Choroid plexus epithelial cell (primary cell): ENCODE results near the gene SCN4A.

Experiments used
- DNase-seq: peaks from one replicate; pipeline ENCODE4 v3.0.0-alpha.2; 2010; ENCODE audit warnings: low read depth
- H3K4me3 ChIP-seq: 2 replicates; pipeline ENCODE4 v1.5.1; 2011; ENCODE audit warnings: low read depth, mild to moderate bottlenecking, control low read depth, low read length, moderate library complexity
- TF ChIP-seq, protein P1 (sequence below): conservative IDR thresholded peaks from 2 replicates; pipeline ENCODE4 v1.5.1; 2011; ENCODE audit warnings: low read depth, mild to moderate bottlenecking, control low read depth, inconsistent platforms, low read length, moderate library complexity

The SCN4A gene

GRCh38 chr17:63966646-63967264 lies 6.0 kb downstream of the SCN4A start:
- DNase-seq, result no peak
- TF ChIP-seq, protein P1, sequence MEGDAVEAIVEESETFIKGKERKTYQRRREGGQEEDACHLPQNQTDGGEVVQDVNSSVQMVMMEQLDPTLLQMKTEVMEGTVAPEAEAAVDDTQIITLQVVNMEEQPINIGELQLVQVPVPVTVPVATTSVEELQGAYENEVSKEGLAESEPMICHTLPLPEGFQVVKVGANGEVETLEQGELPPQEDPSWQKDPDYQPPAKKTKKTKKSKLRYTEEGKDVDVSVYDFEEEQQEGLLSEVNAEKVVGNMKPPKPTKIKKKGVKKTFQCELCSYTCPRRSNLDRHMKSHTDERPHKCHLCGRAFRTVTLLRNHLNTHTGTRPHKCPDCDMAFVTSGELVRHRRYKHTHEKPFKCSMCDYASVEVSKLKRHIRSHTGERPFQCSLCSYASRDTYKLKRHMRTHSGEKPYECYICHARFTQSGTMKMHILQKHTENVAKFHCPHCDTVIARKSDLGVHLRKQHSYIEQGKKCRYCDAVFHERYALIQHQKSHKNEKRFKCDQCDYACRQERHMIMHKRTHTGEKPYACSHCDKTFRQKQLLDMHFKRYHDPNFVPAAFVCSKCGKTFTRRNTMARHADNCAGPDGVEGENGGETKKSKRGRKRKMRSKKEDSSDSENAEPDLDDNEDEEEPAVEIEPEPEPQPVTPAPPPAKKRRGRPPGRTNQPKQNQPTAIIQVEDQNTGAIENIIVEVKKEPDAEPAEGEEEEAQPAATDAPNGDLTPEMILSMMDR, result no peak

GRCh38 chr17:63963123-63963522 lies 9.6 kb downstream of the SCN4A start:
- no peak overlapping the region for H3K4me3 ChIP-seq
- TF ChIP-seq, protein P1, result no peak
- DNase-seq, result no peak

More at GRCh38 chr17:63966646-63967264, 6.0 kb downstream of the SCN4A start:
- H3K4me3 ChIP-seq, result no peak overlapping the region

- no peak for DNase-seq
- no peak overlapping the region for H3K4me3 ChIP-seq
- TF ChIP-seq, protein P1, result no peak
Observed at GRCh38 chr17:63962298-63962744, 10.4 kb downstream of the SCN4A start.

DNA sequence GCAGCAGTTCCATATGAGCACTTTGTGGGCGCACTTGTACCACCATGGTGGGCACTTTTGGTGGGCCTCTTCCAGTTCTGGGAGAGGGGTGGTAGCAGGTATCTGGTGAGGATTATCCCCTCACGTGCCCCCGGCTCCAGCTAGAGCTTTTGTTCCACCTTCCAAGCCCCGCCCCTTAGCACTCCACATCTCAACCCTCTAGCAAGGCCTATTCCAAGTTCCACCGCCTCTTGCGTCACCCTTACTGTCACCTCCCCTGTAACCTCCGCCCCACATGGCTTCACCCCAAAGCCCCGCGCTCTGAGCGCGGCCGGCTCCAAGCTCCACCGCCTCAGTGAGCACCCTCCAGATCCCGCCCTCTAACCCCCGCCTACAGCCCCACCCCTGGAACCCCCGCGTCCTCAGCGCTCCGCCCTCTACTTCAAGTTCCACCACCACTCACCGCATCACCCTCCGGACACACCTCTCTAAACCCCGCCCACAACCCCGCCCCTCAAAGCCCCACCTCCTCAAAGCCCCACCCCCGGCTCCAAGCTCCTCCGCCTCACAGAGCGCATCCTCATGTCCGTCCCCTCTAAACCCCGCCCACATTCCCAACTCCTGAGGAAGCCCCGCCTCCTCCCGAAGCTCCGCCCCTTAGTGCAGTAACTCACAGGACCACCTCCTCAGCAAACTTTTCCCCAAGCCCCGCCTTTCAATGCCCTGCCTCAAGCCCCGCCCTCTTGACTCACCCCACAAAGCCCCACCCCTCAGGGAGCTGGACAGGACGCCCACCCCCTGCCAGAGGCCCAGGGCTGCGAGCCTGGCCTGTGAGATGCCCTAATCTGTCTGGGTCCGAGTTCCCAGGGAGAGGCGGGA lies 11.1 kb downstream of the SCN4A start:
- no peak overlapping the region for H3K4me3 ChIP-seq
- peak; percentile 76 for DNase-seq
- TF ChIP-seq, protein P1, result no peak

GRCh38 chr17:63960430-63960829 lies 12.3 kb downstream of the SCN4A start:
- TF ChIP-seq, protein P1, result no peak
- no peak for DNase-seq
- no peak overlapping the region for H3K4me3 ChIP-seq

DNA sequence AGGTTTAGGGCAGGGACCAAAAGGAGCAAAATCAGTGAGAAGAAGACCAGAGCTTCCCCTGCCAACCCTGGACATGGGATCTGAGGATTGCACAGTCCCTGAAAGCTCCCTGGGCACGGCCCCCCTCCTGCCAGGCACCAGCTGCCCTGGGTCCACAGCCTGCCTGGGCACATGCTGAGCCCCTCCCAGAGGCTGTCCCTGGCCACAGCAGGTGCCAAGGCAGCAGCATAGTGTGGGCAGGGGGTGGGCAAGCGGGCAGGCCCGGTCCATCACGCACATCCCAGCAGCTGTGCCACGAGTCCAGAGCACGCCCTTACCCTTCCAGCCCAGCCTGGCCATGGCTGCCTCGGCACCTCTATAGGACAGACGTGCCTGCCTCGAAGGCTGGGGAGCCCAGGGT lies 12.7 kb downstream of the SCN4A start:
- TF ChIP-seq, protein P1, result no peak
- H3K4me3 ChIP-seq, result no peak overlapping the region
- no peak for DNase-seq
